Motor neuron (in vitro differentiated cells): ENCODE results near the gene RBM17. TPM values are rescaled to one million over a fixed set of nuclear protein-coding genes. Genes with fewer than 3 reads are reported as not detected.
A peak's percentile ranks its signal among the peaks of the same experiment; 100 is the strongest.
"Not testable (repeated sequence)": the region's sequence is repeated elsewhere in the genome, so short reads cannot be mapped to it uniquely, and the experiment has no call there.

Source experiments
- ATAC-seq, 8 experiments: fragments of 200-7000 bp; cut with Tn5 transposase; replicated peaks in 6 of 8; 2 replicates each; pipeline ENCODE4 v1.8.0; 2021; ENCODE audit warnings: mild to moderate bottlenecking in 8 of 8, moderate library complexity in 8 of 8
- H3K27ac ChIP-seq, 2 donors: fragments of 250-450 bp; sonication (Bioruptor Pico); 2 replicates each; pipeline ENCODE4 v1.9.0; 2021; ENCODE audit warnings: antibody characterized with exemption in 2 of 2, mild to moderate bottlenecking in 2 of 2, moderate library complexity in 1 of 2
- H3K4me1 ChIP-seq, 2 donors: fragments of 250-450 bp; sonication (Bioruptor Pico); replicated peaks in 1 of 2; 2 replicates each; pipeline ENCODE4 v1.6.1; 2021; ENCODE audit warnings: antibody characterized with exemption in 2 of 2, mild to moderate bottlenecking in 2 of 2, moderate library complexity in 1 of 2
- H3K4me3 ChIP-seq, 5 donors: fragments of 250-450 bp; sonication (Bioruptor Pico); 2 replicates each; pipeline ENCODE4 v1.9.0; 2021; ENCODE audit warnings: antibody characterized with exemption in 5 of 5, mild to moderate bottlenecking in 5 of 5, moderate library complexity in 4 of 5
- WGBS, 10 experiments: fragments of 450-650 bp; shearing (Covaris generic); methylation state at CpG; one replicate each; pipeline ENCODE4 v1.0.0; 2022; 5-methylcytosine and 5-hydroxymethylcytosine counted together
- in situ Hi-C, 9 experiments: fragments of 400-800 bp; cut with MboI; loops; one replicate each; pipeline ENCODE4 v1.15.0; 2021; ENCODE audit warnings: low sequenced_read_pairs in 9 of 9, low pct_unique_long_range_greater_than_20kb in 2 of 9; ENCODE audit not compliant: unreplicated experiment in 9 of 9
- total RNA-seq, 8 experiments: library from RNA; unstranded; fragments of 300-600 nt; gene quantifications; 2 replicates each; pipeline versions ENCODE4 v1.2.3 to v1.2.4, GENCODE V29; 2022

Gene RBM17
- total RNA-seq, 8 experiments from 2014 or later = 29.2 to 128 (median 50.7) TPM

GRCh38 chr10:6140141-6140841 is 51.5 kb downstream of the RBM17 start:
- in situ Hi-C loops = no loop called here
- H3K27ac ChIP-seq = no peak overlapping the region
- 67 to 100% (median 87%) methylated on average over 1 to 7 of the region's 28 CpGs; no CpG with 5 or more reads in 6 of the 10 experiments for WGBS, 10 experiments
- no peak overlapping the region for H3K4me3 ChIP-seq
- H3K4me1 ChIP-seq = no peaks in the 10 kb centered on the region
- ATAC-seq = no peak

- in situ Hi-C loops = no loop called here
- H3K4me3 ChIP-seq = no peak overlapping the region
Observed at GRCh38 chr10:6140965-6141295, 52.1 kb downstream of the RBM17 start.

GRCh38 chr10:6141296-6142151 is 52.7 kb downstream of the RBM17 start:
- in situ Hi-C loops = no loop called here
- ATAC-seq = peak in 3 of 8 experiments; percentile 22 to 56 (median 48)
- no peak overlapping the region for H3K4me3 ChIP-seq

More at GRCh38 chr10:6140965-6141295, 52.1 kb downstream of the RBM17 start:
- no peak overlapping the region for H3K27ac ChIP-seq
- ATAC-seq = no peak
- H3K4me1 ChIP-seq = peaks cover 3 to 5% of the 10 kb centered on the region in 2 donors
- 20 to 91% (median 85%) methylated on average over 1 to 6 of the region's 8 CpGs; no CpG with 5 or more reads in 3 of the 10 experiments for WGBS, 10 experiments

GRCh38 chr10:6142186-6142585 is 53.4 kb downstream of the RBM17 start:
- in situ Hi-C loops, H3K4me3 ChIP-seq, ATAC-seq, H3K27ac ChIP-seq: not testable (repeated sequence)
- peaks cover 10 to 15% of the 10 kb centered on the region in 2 donors for H3K4me1 ChIP-seq
- 60 to 100% methylated on average over 1 of the region's 7 CpGs; no CpG with 5 or more reads in 8 of the 10 experiments for WGBS, 10 experiments

More at GRCh38 chr10:6141296-6142151, 52.7 kb downstream of the RBM17 start:
- 3 to 100% (median 80%) methylated on average over 1 to 26 of the region's 30 CpGs; no CpG with 5 or more reads in 1 of the 10 experiments for WGBS, 10 experiments
- Histone ChIP-seq H3K27ac (no peak overlapping the region), H3K4me1 (peaks cover 9 to 11% of the 10 kb centered on the region in 2 donors)

GRCh38 chr10:6142644-6143043 is 53.8 kb downstream of the RBM17 start:
- Histone ChIP-seq H3K4me1 (peaks cover 10 to 15% of the 10 kb centered on the region in 2 donors), H3K27ac (no peak overlapping the region), H3K4me3 (no peak overlapping the region)
- 50 to 89% (median 65%) methylated on average over 1 to 7 of the region's 7 CpGs; no CpG with 5 or more reads in 6 of the 10 experiments for WGBS, 10 experiments
- in situ Hi-C loops = no loop called here
- no peak for ATAC-seq

GRCh38 chr10:6143181-6143580 is 54.3 kb downstream of the RBM17 start:
- 52 to 100% (median 94%) methylated on average over 2 to 9 of the region's 13 CpGs; no CpG with 5 or more reads in 2 of the 10 experiments for WGBS, 10 experiments
- no peak overlapping the region for H3K4me3 ChIP-seq
- no peak for ATAC-seq
- in situ Hi-C loops = no loop called here
- peaks cover 10 to 15% of the 10 kb centered on the region in 2 donors for H3K4me1 ChIP-seq
- H3K27ac ChIP-seq = no peak overlapping the region

GRCh38 chr10:6144406-6145165 is 55.8 kb downstream of the RBM17 start:
- H3K4me1 ChIP-seq = peaks cover 10 to 15% of the 10 kb centered on the region in 2 donors
- peak; percentile 67 to 90 (median 74) for ATAC-seq
- peak overlapping the region; percentile 46 to 62 (median 53) for H3K4me3 ChIP-seq
- in situ Hi-C loops = no loop called here
- 0 to 21% (median 4%) methylated on average over 3 to 4 of the region's 81 CpGs; no CpG with 5 or more reads in 6 of the 10 experiments for WGBS, 10 experiments
- H3K27ac ChIP-seq = peak overlapping the region; percentile 34 to 66

- Histone ChIP-seq H3K4me1 (peaks cover 10 to 15% of the 10 kb centered on the region in 2 donors), H3K4me3 (peak overlapping the region; percentile 46 to 62 (median 53)), H3K27ac (peak overlapping the region; percentile 34 to 66)
- in situ Hi-C loops = no loop called here
- 0% methylated on average over 1 of the region's 76 CpGs; no CpG with 5 or more reads in 9 of the 10 experiments for WGBS, 10 experiments
- peak; percentile 8 to 67 (median 54) for ATAC-seq
Observed at GRCh38 chr10:6145166-6145987, 56.5 kb downstream of the RBM17 start.

- 27 to 93% (median 53%) methylated on average over 2 to 12 of the region's 22 CpGs; no CpG with 5 or more reads in 1 of the 10 experiments for WGBS, 10 experiments
- Histone ChIP-seq H3K4me1 (peaks cover 10 to 18% of the 10 kb centered on the region in 2 donors), H3K4me3 (peak overlapping the region; percentile 46 to 62 (median 53)), H3K27ac (peak overlapping the region; percentile 10 to 66)
- in situ Hi-C loops = no loop called here
- ATAC-seq = peak in 5 of 8 experiments; percentile 36 to 55 (median 46)
Observed at GRCh38 chr10:6146013-6146785, 57.4 kb downstream of the RBM17 start.

- 83 to 93% (median 87%) methylated on average over 4 to 7 of the region's 11 CpGs; no CpG with 5 or more reads in 6 of the 10 experiments for WGBS, 10 experiments
- no peak overlapping the region for H3K27ac ChIP-seq
Observed at GRCh38 chr10:6146921-6147320, 58.1 kb downstream of the RBM17 start.

GRCh38 chr10:6148251-6148701 is 59.4 kb downstream of the RBM17 start:
- Histone ChIP-seq H3K27ac (no peak overlapping the region), H3K4me3 (no peak overlapping the region), H3K4me1 (peaks cover 10 to 23% of the 10 kb centered on the region in 2 donors)
- WGBS, 10 experiments = 60 to 100% (median 96%) methylated on average over 1 to 6 of the region's 7 CpGs; no CpG with 5 or more reads in 3 of the 10 experiments
- in situ Hi-C loops = no loop called here
- ATAC-seq = no peak

More at GRCh38 chr10:6146921-6147320, 58.1 kb downstream of the RBM17 start:
- peaks cover 10 to 23% of the 10 kb centered on the region in 2 donors for H3K4me1 ChIP-seq
- ATAC-seq = no peak
- H3K4me3 ChIP-seq = peak overlapping the region in 1 of 5 donors; percentile 47
- in situ Hi-C loops = no loop called here
